Rectal smooth muscle tissue (tissue), 1 donor: ENCODE results near the gene NCKAP5.

Experiments
- H3K27ac ChIP-seq: one replicate; pipeline ENCODE4 v1.7.0; 2013; ENCODE audit warnings: low read depth, low read length, inconsistent platforms
- H3K27me3 ChIP-seq: one replicate; pipeline ENCODE4 v1.7.0; 2013; ENCODE audit warnings: low read length; ENCODE audit not compliant: control insufficient read depth, insufficient read depth
- H3K36me3 ChIP-seq: one replicate; pipeline ENCODE4 v1.7.0; 2013; ENCODE audit warnings: low read length; ENCODE audit not compliant: control insufficient read depth, insufficient read depth
- H3K4me1 ChIP-seq: one replicate; pipeline ENCODE4 v1.7.0; 2013; ENCODE audit warnings: low read length; ENCODE audit not compliant: control insufficient read depth, insufficient read depth
- H3K4me3 ChIP-seq: one replicate; pipeline ENCODE4 v1.7.0; 2013; ENCODE audit warnings: low read length
- H3K9ac ChIP-seq: one replicate; pipeline ENCODE4 v1.7.0; 2013; ENCODE audit warnings: low read length

Gene NCKAP5

GRCh38 chr2:132871831-132872230, 696.4 kb downstream of the NCKAP5 start:
- Histone ChIP-seq H3K4me3 (no peak overlapping the region), H3K27me3 (no peaks in the 10 kb centered on the region), H3K27ac (no peak overlapping the region), H3K36me3 (no peaks in the 10 kb centered on the region), H3K9ac (no peak overlapping the region), H3K4me1 (no peaks in the 10 kb centered on the region)

- Histone ChIP-seq H3K9ac (no peak overlapping the region), H3K27me3 (no peaks in the 10 kb centered on the region), H3K27ac (no peak overlapping the region), H3K4me1 (no peaks in the 10 kb centered on the region), H3K4me3 (no peak overlapping the region), H3K36me3 (no peaks in the 10 kb centered on the region)
Measured at GRCh38 chr2:132863961-132864360, 704.3 kb downstream of the NCKAP5 start.

GRCh38 chr2:132860220-132860619, 708.0 kb downstream of the NCKAP5 start:
- Histone ChIP-seq H3K9ac (no peak overlapping the region), H3K27me3 (no peaks in the 10 kb centered on the region), H3K4me3 (no peak overlapping the region), H3K36me3 (no peaks in the 10 kb centered on the region), H3K27ac (no peak overlapping the region), H3K4me1 (no peaks in the 10 kb centered on the region)

DNA sequence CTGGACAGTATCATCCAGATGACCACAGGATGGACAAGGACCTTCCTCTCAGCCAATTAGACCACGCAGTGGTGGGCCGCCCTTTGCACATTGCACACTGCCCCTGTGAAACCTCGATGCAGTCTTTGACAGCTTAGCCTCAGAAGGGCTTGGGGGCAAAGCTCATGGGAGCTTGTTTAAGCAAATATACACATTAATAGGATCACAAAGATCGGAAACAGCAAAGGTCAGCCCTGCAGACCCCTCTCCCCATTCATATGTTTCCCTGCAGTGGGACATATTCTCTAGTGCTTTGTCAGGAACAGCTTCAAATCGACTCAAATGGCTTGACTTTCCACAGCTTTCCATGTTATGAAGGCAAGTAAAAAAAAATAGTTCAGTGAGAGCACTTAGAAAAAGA, 708.7 kb downstream of the NCKAP5 start:
- H3K27ac ChIP-seq = no peak overlapping the region
- H3K9ac ChIP-seq = no peak overlapping the region
- no peaks in the 10 kb centered on the region for H3K4me1 ChIP-seq
- no peaks in the 10 kb centered on the region for H3K36me3 ChIP-seq
- no peak overlapping the region for H3K4me3 ChIP-seq
- no peaks in the 10 kb centered on the region for H3K27me3 ChIP-seq

- Histone ChIP-seq H3K9ac (no peak overlapping the region), H3K36me3 (no peaks in the 10 kb centered on the region), H3K27ac (no peak overlapping the region), H3K4me3 (no peak overlapping the region), H3K4me1 (no peaks in the 10 kb centered on the region), H3K27me3 (no peaks in the 10 kb centered on the region)
Measured at GRCh38 chr2:132857319-132857718, 710.9 kb downstream of the NCKAP5 start.

GRCh38 chr2:132850688-132851087, 717.6 kb downstream of the NCKAP5 start:
- Histone ChIP-seq H3K36me3 (no peaks in the 10 kb centered on the region), H3K9ac (no peak overlapping the region), H3K4me1 (no peaks in the 10 kb centered on the region), H3K4me3 (no peak overlapping the region), H3K27ac (no peak overlapping the region), H3K27me3 (no peaks in the 10 kb centered on the region)

DNA sequence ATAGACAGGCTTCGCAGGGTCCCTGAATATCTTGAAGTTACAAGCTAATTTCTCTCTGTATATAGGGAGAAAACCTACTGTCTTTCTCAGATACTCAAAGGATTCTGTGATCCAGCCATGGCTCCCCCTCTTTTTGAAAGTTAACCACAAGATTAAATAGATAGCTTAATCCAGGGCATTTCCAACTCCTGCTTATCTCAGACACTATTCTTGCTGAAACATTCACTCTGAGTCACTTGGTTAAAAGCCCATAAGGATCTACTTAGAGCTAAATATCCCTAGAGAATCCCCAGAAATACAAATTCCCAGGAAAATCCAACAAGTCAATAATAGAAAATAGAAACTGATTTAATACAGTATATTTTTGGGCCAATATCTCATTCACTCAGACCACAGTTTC, 719.1 kb downstream of the NCKAP5 start:
- no peak overlapping the region for H3K9ac ChIP-seq
- H3K4me3 ChIP-seq = no peak overlapping the region
- H3K27ac ChIP-seq = no peak overlapping the region
- H3K36me3 ChIP-seq = no peaks in the 10 kb centered on the region
- H3K4me1 ChIP-seq = no peaks in the 10 kb centered on the region
- H3K27me3 ChIP-seq = no peaks in the 10 kb centered on the region

DNA sequence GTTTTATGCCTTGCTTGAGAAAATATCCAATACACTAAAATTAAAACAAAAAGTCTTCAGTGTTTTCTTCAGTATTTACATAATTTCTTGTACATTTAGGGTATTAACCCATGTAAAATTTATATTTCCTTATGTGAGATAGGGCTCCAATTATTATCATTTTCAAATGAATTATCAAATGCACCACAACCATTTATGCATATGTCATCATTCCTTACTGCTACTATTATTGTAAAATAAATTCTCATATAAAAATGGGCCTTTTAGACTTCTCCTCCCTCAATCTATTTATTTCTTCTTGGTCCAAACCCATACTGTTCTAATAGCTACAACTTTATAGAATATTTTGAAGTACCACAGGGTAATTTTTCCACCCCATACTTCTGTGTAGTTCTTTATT, 722.9 kb downstream of the NCKAP5 start:
- no peaks in the 10 kb centered on the region for H3K27me3 ChIP-seq
- no peak overlapping the region for H3K4me3 ChIP-seq
- no peaks in the 10 kb centered on the region for H3K36me3 ChIP-seq
- no peak overlapping the region for H3K9ac ChIP-seq
- no peaks in the 10 kb centered on the region for H3K4me1 ChIP-seq
- H3K27ac ChIP-seq = no peak overlapping the region

DNA sequence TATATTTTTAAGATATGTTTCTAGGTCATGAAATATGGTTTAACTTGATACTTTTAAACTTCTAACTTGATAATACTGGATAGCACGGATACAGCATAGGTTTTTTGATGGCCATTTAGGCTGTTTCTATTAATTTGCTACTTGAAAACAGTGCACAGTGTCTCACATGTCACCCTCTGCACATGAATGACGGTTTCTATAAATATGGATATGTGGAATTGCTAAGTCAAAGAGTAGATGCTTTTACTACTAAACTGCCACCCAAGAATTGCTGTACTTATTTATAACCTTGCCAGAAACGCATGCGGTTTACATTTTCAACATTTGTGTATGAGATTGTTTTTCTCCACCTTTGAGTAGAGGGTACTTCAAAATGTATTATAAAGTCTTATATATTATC, 723.7 kb downstream of the NCKAP5 start:
- Histone ChIP-seq H3K4me1 (no peaks in the 10 kb centered on the region), H3K27ac (no peak overlapping the region)

DNA sequence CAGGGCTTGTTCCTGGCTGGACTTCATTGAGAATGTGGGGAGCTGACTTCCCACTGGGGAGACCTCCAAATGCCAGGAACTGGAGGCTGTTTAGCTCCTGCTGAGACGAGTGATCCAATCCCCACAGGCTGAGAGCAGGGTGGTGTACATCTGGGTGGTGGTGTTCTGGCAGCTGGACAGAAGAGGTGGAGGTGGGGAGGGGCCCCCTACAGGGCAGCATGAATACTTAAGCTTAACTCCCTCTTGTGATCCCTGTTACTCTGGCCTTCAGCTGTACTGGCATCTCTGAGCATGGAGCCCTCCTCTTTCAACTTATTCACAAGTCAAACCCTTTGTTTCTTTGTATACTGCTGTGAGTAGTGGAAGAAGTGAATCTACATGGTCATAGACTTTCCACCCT, 730.5 kb downstream of the NCKAP5 start:
- no peak overlapping the region for H3K4me3 ChIP-seq

More for the DNA sequence above, 723.7 kb downstream of the NCKAP5 start:
- Histone ChIP-seq H3K36me3 (no peaks in the 10 kb centered on the region), H3K9ac (no peak overlapping the region), H3K4me3 (no peak overlapping the region), H3K27me3 (no peaks in the 10 kb centered on the region)

GRCh38 chr2:132830321-132830827, 737.9 kb downstream of the NCKAP5 start:
- Histone ChIP-seq H3K4me3 (no peak overlapping the region), H3K27ac (no peak overlapping the region), H3K36me3 (no peaks in the 10 kb centered on the region), H3K4me1 (no peaks in the 10 kb centered on the region), H3K27me3 (no peaks in the 10 kb centered on the region), H3K9ac (no peak overlapping the region)

More for the DNA sequence above, 730.5 kb downstream of the NCKAP5 start:
- no peaks in the 10 kb centered on the region for H3K36me3 ChIP-seq
- H3K4me1 ChIP-seq = no peaks in the 10 kb centered on the region
- H3K9ac ChIP-seq = no peak overlapping the region
- H3K27ac ChIP-seq = no peak overlapping the region
- H3K27me3 ChIP-seq = no peaks in the 10 kb centered on the region

DNA sequence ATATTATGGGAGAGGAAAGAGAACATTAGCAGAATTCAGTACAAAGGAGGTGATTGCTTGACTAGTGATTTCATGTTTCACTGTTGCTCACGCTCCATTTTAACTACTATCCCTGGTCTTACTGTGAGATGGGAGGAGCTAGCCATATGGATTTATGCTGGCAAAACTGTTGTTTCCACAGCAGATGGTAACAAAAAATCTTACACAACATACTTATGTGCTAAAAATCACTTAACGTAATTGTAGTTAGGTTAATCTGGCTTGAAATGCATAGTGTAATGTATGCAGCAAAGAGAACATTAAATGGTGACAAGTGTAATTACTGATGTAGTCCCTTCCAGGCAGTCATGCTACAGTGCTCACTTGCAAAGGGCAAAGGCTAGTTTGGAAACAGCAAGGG, 742.7 kb downstream of the NCKAP5 start:
- no peaks in the 10 kb centered on the region for H3K27me3 ChIP-seq
- no peak overlapping the region for H3K27ac ChIP-seq
- no peak overlapping the region for H3K4me3 ChIP-seq
- H3K9ac ChIP-seq = no peak overlapping the region
- no peaks in the 10 kb centered on the region for H3K4me1 ChIP-seq
- no peaks in the 10 kb centered on the region for H3K36me3 ChIP-seq

- Histone ChIP-seq H3K36me3 (no peaks in the 10 kb centered on the region), H3K9ac (no peak overlapping the region), H3K27ac (no peak overlapping the region), H3K27me3 (no peaks in the 10 kb centered on the region), H3K4me3 (no peak overlapping the region), H3K4me1 (no peaks in the 10 kb centered on the region)
Measured at GRCh38 chr2:132824716-132825115, 743.5 kb downstream of the NCKAP5 start.
